Smooth muscle cell (in vitro differentiated cells): ENCODE results near the gene HOGA1. TPM values are rescaled to one million over a fixed set of nuclear protein-coding genes. Genes with fewer than 3 reads are reported as not detected.

Experiments used
- DNase-seq: peaks from one replicate; lab custom pipeline; 2025; ENCODE audit not compliant: unreplicated experiment; lab: John Stamatoyannopoulos, UW
- H2AFZ ChIP-seq: fragments of 200-600 bp; sonication (generic); 2 replicates; pipeline ENCODE4 v1.6.0; 2016; ENCODE audit warnings: antibody characterized with exemption, low read depth, mild to moderate bottlenecking
- H3F3A ChIP-seq: fragments of 200-600 bp; sonication (generic); 2 replicates; pipeline ENCODE4 v1.6.0; 2017; ENCODE audit warnings: antibody characterized with exemption, low read depth
- H3K27ac ChIP-seq: fragments of 200-600 bp; sonication (generic); 2 replicates; pipeline ENCODE4 v1.5.1; 2016; ENCODE audit warnings: low read depth, mild to moderate bottlenecking
- H3K27me3 ChIP-seq: fragments of 200-600 bp; sonication (generic); 2 replicates; pipeline ENCODE4 v1.6.1; 2016; ENCODE audit warnings: low read depth, mild to moderate bottlenecking
- H3K36me3 ChIP-seq: fragments of 200-600 bp; sonication (generic); 2 replicates; pipeline ENCODE4 v1.5.1; 2016; ENCODE audit warnings: low read depth
- H3K4me1 ChIP-seq: fragments of 200-600 bp; sonication (generic); 2 replicates; pipeline ENCODE4 v1.5.1; 2016; ENCODE audit warnings: low read depth
- H3K4me2 ChIP-seq: fragments of 200-600 bp; sonication (generic); 2 replicates; pipeline ENCODE4 v1.6.0; 2016; ENCODE audit warnings: mild to moderate bottlenecking
- H3K4me3 ChIP-seq: fragments of 200-600 bp; sonication (generic); 2 replicates; pipeline ENCODE4 v1.5.1; 2016; ENCODE audit warnings: mild to moderate bottlenecking
- H3K79me2 ChIP-seq: fragments of 200-600 bp; sonication (generic); 2 replicates; pipeline ENCODE4 v1.6.0; 2016; ENCODE audit warnings: low read depth, mild to moderate bottlenecking
- H3K9ac ChIP-seq: fragments of 200-600 bp; sonication (generic); 2 replicates; pipeline ENCODE4 v1.6.0; 2016; ENCODE audit warnings: low read depth
- H3K9me3 ChIP-seq: fragments of 200-600 bp; sonication (generic); replicated peaks from 2 replicates; pipeline ENCODE4 v1.5.1; 2016; ENCODE audit warnings: low read depth
- H4K20me1 ChIP-seq: fragments of 200-600 bp; sonication (generic); 2 replicates; pipeline ENCODE4 v1.6.0; 2016; ENCODE audit warnings: low read depth
- CTCF ChIP-seq: fragments of 200-600 bp; sonication (generic); IDR thresholded peaks from 2 replicates; pipeline ENCODE4 v1.5.1; 2017; ENCODE audit warnings: borderline replicate concordance, mild to moderate bottlenecking, antibody characterized with exemption; ENCODE audit not compliant: insufficient read depth, poor library complexity, severe bottlenecking
- WGBS: methylation state at CpG from one replicate; pipeline ENCODE4 v1.1.7; 2016; ENCODE audit warnings: low lambda C conversion rate; 5-methylcytosine and 5-hydroxymethylcytosine counted together
- polyA plus RNA-seq: library from polyadenylated mRNA; unstranded; fragments of >200 nt; fragmentation: Nextera tagmentation; extraction: Ambion mirVana; gene quantifications from 2 replicates; pipeline ENCODE4 v1.2.1, GENCODE V29; 2016
- total RNA-seq: library from RNA; depleted of rRNA; stranded (reverse); fragments of >200 nt; gene quantifications from 2 replicates; pipeline ENCODE4 v1.2.3, GENCODE V29; 2014

The HOGA1 gene
- total and polyA plus RNA-seq, 2 experiments from 2014 or later = 0.10 TPM; not detected in 1

GRCh38 chr10:97598407-97599271 is 14.4 kb downstream of the HOGA1 start:
- 96% methylated on average over 19 of the region's 19 CpGs for WGBS
- Histone ChIP-seq H2AFZ (no peak overlapping the region), H3K9me3 (no peaks in the 10 kb centered on the region)

GRCh38 chr10:97599272-97599619 is 15.1 kb downstream of the HOGA1 start:
- no peaks in the 10 kb centered on the region for H4K20me1 ChIP-seq
- 96% methylated on average over 6 of the region's 6 CpGs for WGBS

More at GRCh38 chr10:97598407-97599271, 14.4 kb downstream of the HOGA1 start:
- no peaks in the 10 kb centered on the region for H3K79me2 ChIP-seq
- no peaks in the 10 kb centered on the region for H3K27me3 ChIP-seq
- no peak overlapping the region for H3K4me2 ChIP-seq
- H3K36me3 ChIP-seq = no peaks in the 10 kb centered on the region
- no peak overlapping the region for H3K27ac ChIP-seq
- TF ChIP-seq CTCF = no peak
- H3F3A ChIP-seq = peaks cover 6% of the 10 kb centered on the region
- no peaks in the 10 kb centered on the region for H4K20me1 ChIP-seq
- no peak overlapping the region for H3K4me3 ChIP-seq
- H3K9ac ChIP-seq = no peak overlapping the region
- no peak for DNase-seq
- no peaks in the 10 kb centered on the region for H3K4me1 ChIP-seq

GRCh38 chr10:97600616-97601015 is 16.4 kb downstream of the HOGA1 start:
- Histone ChIP-seq H3K9me3 (no peaks in the 10 kb centered on the region), H3K27me3 (no peaks in the 10 kb centered on the region), H3F3A (peaks cover 3% of the 10 kb centered on the region), H2AFZ (no peak overlapping the region), H3K27ac (no peak overlapping the region), H3K4me3 (no peak overlapping the region), H3K9ac (no peak overlapping the region), H3K79me2 (no peaks in the 10 kb centered on the region), H3K4me2 (no peak overlapping the region), H3K36me3 (no peaks in the 10 kb centered on the region), H3K4me1 (no peaks in the 10 kb centered on the region), H4K20me1 (no peaks in the 10 kb centered on the region)
- WGBS = 96% methylated on average over 1 of the region's 1 CpG
- no peak for DNase-seq
- TF ChIP-seq CTCF = no peak

More at GRCh38 chr10:97599272-97599619, 15.1 kb downstream of the HOGA1 start:
- H3K27ac ChIP-seq = no peak overlapping the region
- no peak overlapping the region for H3K9ac ChIP-seq
- H2AFZ ChIP-seq = no peak overlapping the region
- no peak for DNase-seq
- no peaks in the 10 kb centered on the region for H3K9me3 ChIP-seq
- H3K79me2 ChIP-seq = no peaks in the 10 kb centered on the region
- no peak for TF ChIP-seq CTCF
- no peak overlapping the region for H3K4me3 ChIP-seq
- no peaks in the 10 kb centered on the region for H3K4me1 ChIP-seq
- H3F3A ChIP-seq = peaks cover 6% of the 10 kb centered on the region
- H3K36me3 ChIP-seq = no peaks in the 10 kb centered on the region
- H3K4me2 ChIP-seq = no peak overlapping the region
- no peaks in the 10 kb centered on the region for H3K27me3 ChIP-seq
